NCI-H2029 (cell line): ENCODE results near the gene BTF3.
"Not testable (repeated sequence)": the region's sequence is repeated elsewhere in the genome, so short reads cannot be mapped to it uniquely, and the experiment has no call there.

Experiments
- DNase-seq: peaks from one replicate; lab custom pipeline; 2025; lab: John Stamatoyannopoulos, UW

The BTF3 gene

GRCh38 chr5:73486119-73486899 lies 11.9 kb upstream of the BTF3 start:
- no peak for DNase-seq

GRCh38 chr5:73487257-73487656 lies 11.0 kb upstream of the BTF3 start:
- not testable (repeated sequence) for DNase-seq

- no peak for DNase-seq
Measured at GRCh38 chr5:73487815-73488214, 10.4 kb upstream of the BTF3 start.

- no peak for DNase-seq
Measured at GRCh38 chr5:73488806-73489205, 9.4 kb upstream of the BTF3 start.

GRCh38 chr5:73490088-73490487 lies 8.2 kb upstream of the BTF3 start:
- no peak for DNase-seq

GRCh38 chr5:73491155-73491554 lies 7.1 kb upstream of the BTF3 start:
- no peak for DNase-seq

- DNase-seq: no peak
Measured at GRCh38 chr5:73493421-73493820, 4.8 kb upstream of the BTF3 start.

GRCh38 chr5:73494721-73495120 lies 3.5 kb upstream of the BTF3 start:
- no peak for DNase-seq

- no peak for DNase-seq
Measured at GRCh38 chr5:73495772-73496335, 2.4 kb upstream of the BTF3 start.

GRCh38 chr5:73496984-73497457 lies 1.2 kb upstream of the BTF3 start:
- DNase-seq: peak; percentile 3

- no peak for DNase-seq
Measured at GRCh38 chr5:73497497-73498056, 665 bp upstream of the BTF3 start.

- no peak for DNase-seq
Measured at GRCh38 chr5:73499187-73499586, 945 bp downstream of the BTF3 start.

- no peak for DNase-seq
Measured at GRCh38 chr5:73499756-73500155, 1.5 kb downstream of the BTF3 start.

- DNase-seq: no peak
Measured at GRCh38 chr5:73501406-73501805, 3.2 kb downstream of the BTF3 start.

- DNase-seq: no peak
Measured at GRCh38 chr5:73506459-73506955, 8.3 kb downstream of the BTF3 start.

- DNase-seq: no peak
Measured at GRCh38 chr5:73507062-73507461, 8.8 kb downstream of the BTF3 start.

- DNase-seq: not testable (repeated sequence)
Measured at GRCh38 chr5:73508521-73508920, 10.3 kb downstream of the BTF3 start.

- DNase-seq: peak; percentile 92
Measured at GRCh38 chr5:73513996-73514395, 15.8 kb downstream of the BTF3 start.

- peak; percentile 92 for DNase-seq
Measured at GRCh38 chr5:73514418-73514817, 16.2 kb downstream of the BTF3 start.

- DNase-seq: peak; percentile 93
Measured at GRCh38 chr5:73515232-73515631, 17.0 kb downstream of the BTF3 start.

- DNase-seq: peak; percentile 74
Measured at GRCh38 chr5:73519531-73520283, 21.5 kb downstream of the BTF3 start.

GRCh38 chr5:73522989-73523388 lies 24.7 kb downstream of the BTF3 start:
- DNase-seq: no peak
